ENCODE data around the gene BCAS2.

DNA sequence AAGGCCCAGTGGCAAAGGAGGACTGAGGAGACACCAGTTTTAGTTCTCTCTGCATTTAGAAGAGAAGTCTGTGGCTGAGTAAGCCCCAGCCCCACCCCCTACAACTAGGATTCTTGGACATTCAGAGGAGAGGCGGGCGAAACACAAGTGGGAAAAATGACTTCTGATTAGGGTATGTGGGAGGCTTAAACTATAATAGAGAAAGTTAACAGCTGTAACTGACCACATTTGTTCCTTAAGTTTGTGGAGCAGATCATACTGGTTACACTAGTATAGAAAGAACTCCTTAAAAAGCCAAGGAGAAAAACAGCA, 59.2 kb downstream of the BCAS2 start:
- no peak for TF ChIP-seq CTCF (IDR thresholded peaks at IDR 0.05; ENCODE audit: insufficient read depth, low read length)
- no peak for TF ChIP-seq GABPA (IDR thresholded peaks at IDR 0.05; ENCODE audit: low read depth)
- no peak for TF ChIP-seq SPI1 (IDR thresholded peaks at IDR 0.05; ENCODE audit: borderline replicate concordance, low read depth)
- no peak for TF ChIP-seq POLR2AphosphoS5 (IDR thresholded peaks at IDR 0.05; ENCODE audit: low read depth)
- TF ChIP-seq, protein P1, sequence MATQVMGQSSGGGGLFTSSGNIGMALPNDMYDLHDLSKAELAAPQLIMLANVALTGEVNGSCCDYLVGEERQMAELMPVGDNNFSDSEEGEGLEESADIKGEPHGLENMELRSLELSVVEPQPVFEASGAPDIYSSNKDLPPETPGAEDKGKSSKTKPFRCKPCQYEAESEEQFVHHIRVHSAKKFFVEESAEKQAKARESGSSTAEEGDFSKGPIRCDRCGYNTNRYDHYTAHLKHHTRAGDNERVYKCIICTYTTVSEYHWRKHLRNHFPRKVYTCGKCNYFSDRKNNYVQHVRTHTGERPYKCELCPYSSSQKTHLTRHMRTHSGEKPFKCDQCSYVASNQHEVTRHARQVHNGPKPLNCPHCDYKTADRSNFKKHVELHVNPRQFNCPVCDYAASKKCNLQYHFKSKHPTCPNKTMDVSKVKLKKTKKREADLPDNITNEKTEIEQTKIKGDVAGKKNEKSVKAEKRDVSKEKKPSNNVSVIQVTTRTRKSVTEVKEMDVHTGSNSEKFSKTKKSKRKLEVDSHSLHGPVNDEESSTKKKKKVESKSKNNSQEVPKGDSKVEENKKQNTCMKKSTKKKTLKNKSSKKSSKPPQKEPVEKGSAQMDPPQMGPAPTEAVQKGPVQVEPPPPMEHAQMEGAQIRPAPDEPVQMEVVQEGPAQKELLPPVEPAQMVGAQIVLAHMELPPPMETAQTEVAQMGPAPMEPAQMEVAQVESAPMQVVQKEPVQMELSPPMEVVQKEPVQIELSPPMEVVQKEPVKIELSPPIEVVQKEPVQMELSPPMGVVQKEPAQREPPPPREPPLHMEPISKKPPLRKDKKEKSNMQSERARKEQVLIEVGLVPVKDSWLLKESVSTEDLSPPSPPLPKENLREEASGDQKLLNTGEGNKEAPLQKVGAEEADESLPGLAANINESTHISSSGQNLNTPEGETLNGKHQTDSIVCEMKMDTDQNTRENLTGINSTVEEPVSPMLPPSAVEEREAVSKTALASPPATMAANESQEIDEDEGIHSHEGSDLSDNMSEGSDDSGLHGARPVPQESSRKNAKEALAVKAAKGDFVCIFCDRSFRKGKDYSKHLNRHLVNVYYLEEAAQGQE (IDR thresholded peaks at IDR 0.05; ENCODE audit: insufficient replicate concordance, low read depth): no peak
